NB4 (cell line): ENCODE results near the gene CATSPER2.
"Not testable (repeated sequence)": the region's sequence is repeated elsewhere in the genome, so short reads cannot be mapped to it uniquely, and the experiment has no call there.

Experiments used
- DNase-seq: peaks from one replicate; pipeline ENCODE4 v3.0.0; 2010; ENCODE audit warnings: low read depth
- H3K4me3 ChIP-seq: one replicate; pipeline ENCODE4 v1.5.1; 2011; ENCODE audit warnings: mild to moderate bottlenecking, low read depth, low read length, moderate library complexity
- MYC ChIP-seq: IDR thresholded peaks from 2 replicates; pipeline ENCODE4 v1.6.1; 2011; ENCODE audit warnings: low read depth, low read length
- POLR2A ChIP-seq: IDR thresholded peaks from 2 replicates; pipeline ENCODE4 v1.6.1; 2011; ENCODE audit warnings: mild to moderate bottlenecking; ENCODE audit not compliant: insufficient read length; ENCODE audit errors: extremely low read depth
- TF ChIP-seq, protein P1 (sequence below): IDR thresholded peaks from one replicate; pipeline ENCODE4 v1.5.1; 2012; ENCODE audit warnings: low read depth, low read length
- TF ChIP-seq, protein P2 (sequence below): IDR thresholded peaks from 2 replicates; pipeline ENCODE4 v1.6.1; 2011; ENCODE audit warnings: low read depth, low read length

CATSPER2 gene

DNA sequence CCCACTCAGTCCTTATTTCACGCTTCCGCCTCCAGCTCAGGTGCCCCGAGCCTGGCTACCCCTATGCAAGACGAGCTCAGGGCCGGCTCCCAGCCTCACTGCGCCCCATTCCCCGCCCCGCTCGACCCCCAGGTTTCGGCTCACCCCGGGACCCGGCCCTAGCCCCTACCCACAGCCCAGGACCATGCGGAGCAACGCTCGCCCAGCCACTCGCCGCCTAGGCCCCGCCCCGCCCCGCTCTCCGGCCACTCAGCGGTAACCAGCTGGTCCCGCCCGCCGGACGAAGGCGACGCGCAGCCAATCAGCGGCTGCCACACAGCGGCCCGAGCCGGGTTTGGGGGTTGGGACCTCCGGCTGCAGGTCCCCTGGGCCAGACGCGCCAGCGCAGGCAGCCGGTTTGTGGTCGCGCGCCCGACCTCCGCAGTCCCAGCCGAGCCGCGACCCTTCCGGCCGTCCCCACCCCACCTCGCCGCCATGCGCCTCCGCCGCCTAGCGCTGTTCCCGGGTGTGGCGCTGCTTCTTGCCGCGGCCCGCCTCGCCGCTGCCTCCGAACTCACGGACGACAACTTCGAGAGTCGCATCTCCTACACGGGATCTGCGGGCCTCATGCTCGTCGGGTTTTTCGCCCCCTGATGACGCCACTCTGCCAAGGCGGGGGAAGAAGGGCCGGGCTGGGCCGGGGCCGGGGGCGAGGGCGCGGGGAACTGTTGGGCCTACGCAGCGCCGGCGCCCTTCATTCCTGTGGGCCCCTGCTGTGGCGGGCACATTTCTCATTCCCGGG lies at the start of gene CATSPER2:
TSS of gene CATSPER2 (minus strand) at position 196 of the 781 bp plus-strand sequence. CDS start 783 bp downstream, outside the sequence.
- no peak for DNase-seq
- H3K4me3 ChIP-seq, result no peak within 1 kb of the TSS
- TF ChIP-seq POLR2A, result no peak
- TF ChIP-seq, protein P1, sequence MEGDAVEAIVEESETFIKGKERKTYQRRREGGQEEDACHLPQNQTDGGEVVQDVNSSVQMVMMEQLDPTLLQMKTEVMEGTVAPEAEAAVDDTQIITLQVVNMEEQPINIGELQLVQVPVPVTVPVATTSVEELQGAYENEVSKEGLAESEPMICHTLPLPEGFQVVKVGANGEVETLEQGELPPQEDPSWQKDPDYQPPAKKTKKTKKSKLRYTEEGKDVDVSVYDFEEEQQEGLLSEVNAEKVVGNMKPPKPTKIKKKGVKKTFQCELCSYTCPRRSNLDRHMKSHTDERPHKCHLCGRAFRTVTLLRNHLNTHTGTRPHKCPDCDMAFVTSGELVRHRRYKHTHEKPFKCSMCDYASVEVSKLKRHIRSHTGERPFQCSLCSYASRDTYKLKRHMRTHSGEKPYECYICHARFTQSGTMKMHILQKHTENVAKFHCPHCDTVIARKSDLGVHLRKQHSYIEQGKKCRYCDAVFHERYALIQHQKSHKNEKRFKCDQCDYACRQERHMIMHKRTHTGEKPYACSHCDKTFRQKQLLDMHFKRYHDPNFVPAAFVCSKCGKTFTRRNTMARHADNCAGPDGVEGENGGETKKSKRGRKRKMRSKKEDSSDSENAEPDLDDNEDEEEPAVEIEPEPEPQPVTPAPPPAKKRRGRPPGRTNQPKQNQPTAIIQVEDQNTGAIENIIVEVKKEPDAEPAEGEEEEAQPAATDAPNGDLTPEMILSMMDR, result no peak
- TF ChIP-seq MYC, result no peak
- TF ChIP-seq, protein P2, sequence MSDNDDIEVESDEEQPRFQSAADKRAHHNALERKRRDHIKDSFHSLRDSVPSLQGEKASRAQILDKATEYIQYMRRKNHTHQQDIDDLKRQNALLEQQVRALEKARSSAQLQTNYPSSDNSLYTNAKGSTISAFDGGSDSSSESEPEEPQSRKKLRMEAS, result no peak

DNA sequence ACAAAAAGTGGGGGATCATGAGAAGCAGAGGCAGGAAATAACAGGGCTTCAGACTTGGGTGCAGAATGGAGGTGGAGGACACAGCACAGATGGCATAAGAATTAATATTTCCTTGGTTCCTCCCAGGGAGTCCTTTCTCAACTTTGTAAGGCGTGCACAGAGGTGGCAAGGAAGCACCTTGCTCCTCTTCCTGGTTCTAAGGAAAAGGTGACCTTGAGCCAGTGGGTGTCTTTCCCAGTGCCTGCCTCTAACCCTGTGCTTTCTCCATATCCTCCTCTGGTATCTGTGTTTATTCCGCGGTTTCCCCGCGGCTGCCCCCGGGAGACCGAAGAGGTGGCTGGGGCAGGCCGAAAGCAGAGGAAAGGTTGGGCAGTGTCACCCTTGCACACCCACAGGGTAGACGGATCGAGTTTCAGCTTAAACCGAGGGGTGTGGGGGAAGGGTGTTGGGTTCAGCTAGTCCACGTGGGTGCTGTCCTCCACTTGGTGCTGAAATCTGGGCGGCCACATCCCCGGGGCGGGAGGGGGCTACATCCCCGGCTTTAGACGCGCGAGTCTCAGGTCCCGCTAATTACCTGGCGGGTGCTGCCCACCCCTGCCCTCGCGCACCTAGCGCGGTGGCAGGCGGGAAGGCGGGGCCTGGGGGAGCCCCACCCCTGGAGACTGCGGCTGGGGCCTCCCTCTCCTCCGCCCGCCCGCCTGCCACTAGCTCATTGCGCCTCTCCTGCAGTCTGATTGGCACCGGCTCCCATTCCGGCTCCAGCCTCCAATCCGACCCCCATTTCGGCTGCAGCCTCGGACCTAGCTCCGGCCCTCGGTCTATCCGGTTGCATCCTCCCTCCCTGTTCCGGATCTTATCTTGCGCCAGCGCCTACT lies 44.7 kb upstream of the CATSPER2 start, which contains the start of gene CKMT1A:
TSS of gene CKMT1A (plus strand) at position 712 of the 875 bp plus-strand sequence. CDS start 192 bp downstream, outside the sequence.
- DNase-seq, result not testable (repeated sequence)

DNA sequence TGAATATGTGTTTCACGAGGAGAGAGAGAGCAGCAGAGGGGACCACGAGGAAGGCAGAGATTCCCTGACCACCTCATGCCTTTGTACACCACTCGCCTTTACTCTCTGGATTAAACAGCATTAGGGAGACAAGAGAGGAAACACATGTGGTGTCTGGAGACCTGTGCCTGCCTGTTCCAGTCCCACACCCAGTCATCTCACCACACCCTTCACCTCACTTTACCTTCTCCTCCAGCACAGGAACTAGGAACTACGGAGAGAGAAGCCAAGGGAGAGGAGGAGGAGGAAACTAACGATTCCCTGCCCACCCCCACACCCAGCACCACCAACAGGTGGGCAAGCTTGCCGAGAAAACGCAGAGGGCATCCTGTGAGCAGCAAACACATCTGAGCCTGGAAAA lies 44.0 kb upstream of the CATSPER2 start:
- not testable (repeated sequence) for H3K4me3 ChIP-seq, DNase-seq

More for the DNA sequence above, 44.7 kb upstream of the CATSPER2 start, which contains the start of gene CKMT1A:
- not testable (repeated sequence) for H3K4me3 ChIP-seq

DNA sequence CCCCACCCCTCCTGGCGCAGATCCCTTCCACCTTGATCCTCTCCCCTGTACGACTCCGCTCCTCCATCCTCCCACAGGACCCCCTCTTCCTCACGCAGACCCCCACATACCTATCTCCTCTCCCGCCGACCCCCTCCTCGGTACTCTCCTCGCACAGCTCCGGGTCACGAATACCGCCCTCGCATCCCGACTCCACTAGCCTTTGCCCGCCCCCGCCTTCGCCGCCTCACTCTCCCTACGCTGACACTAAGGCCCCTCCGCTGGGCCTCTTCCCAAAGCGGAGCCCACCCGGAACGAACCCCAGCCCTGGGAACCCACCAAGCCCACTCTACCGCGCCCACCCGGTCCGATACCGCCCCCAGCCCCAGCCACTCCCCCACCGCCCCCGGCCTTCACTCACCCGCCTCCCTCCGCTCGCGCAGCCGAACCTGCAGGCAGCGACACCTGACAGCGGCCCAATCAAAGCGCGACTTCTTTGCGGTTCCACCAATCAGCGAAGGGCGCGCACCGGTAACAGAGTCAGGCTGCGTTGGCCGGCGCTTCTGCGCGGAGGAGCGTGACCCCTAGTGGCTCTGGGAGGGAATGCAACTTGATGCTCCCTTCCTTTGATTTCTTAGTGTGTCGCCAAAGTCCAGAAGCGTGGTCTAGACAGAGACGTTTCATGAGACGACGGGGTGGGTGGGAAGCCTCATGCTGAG lies 41.1 kb upstream of the CATSPER2 start:
- DNase-seq, H3K4me3 ChIP-seq: not testable (repeated sequence)

DNA sequence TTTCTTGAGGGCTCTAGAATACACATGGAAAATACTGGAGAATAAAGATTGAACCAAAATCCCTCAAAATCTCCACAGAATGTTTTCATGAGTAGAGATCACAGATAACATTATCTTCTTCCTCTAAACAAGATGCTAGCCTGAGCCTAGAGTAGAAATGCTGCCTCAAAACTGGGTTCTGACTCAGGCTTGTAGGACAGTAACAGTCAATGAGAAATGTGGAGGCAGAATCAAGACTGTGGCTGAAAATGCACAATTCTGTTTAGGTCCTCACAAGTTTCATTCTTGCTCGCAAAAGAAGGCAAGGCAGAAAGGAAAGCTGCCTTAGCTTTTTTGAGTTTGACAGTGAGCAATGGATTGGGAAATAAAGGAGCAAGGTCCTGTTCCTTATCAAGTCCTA lies 25.5 kb upstream of the CATSPER2 start:
- not testable (repeated sequence) for DNase-seq, H3K4me3 ChIP-seq

DNA sequence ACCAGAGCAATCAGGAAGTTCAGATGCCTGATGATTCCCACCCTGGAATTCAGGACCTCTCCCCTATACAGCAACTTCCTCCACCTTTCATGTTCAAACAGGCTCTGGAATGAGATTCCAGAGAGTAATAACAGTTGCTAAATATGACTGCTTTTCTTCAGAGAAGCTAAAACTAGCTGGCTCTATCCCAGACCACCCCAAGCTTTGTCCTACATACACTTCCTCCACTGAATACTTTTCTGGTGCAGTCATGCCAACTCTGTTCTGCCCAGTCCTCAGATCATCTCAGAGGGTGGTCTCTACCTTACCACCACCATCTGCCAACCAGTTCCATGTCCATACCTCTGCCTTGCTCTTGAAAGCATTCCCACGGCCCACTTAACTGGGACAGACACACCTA lies 17.5 kb upstream of the CATSPER2 start:
- not testable (repeated sequence) for DNase-seq, H3K4me3 ChIP-seq

DNA sequence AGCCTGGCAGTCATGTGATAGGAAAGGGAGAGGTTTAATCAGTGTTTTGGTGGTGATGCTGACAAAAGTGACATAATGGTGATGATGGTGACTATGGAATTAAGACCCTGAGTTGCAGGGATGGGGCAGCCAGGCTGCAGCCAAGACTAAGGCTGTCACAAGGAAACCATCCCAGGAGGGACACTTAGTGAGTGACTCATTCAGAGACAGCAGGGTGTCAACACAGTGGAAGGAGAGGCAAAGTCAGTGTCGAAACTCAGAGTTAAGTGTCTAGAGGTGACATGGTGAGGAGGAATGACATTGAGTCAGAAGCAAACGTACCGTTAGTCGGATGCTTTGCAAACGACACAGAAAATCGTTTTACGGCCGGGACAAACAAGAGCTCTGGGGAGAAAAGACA lies 14.7 kb upstream of the CATSPER2 start:
- not testable (repeated sequence) for DNase-seq, H3K4me3 ChIP-seq

DNA sequence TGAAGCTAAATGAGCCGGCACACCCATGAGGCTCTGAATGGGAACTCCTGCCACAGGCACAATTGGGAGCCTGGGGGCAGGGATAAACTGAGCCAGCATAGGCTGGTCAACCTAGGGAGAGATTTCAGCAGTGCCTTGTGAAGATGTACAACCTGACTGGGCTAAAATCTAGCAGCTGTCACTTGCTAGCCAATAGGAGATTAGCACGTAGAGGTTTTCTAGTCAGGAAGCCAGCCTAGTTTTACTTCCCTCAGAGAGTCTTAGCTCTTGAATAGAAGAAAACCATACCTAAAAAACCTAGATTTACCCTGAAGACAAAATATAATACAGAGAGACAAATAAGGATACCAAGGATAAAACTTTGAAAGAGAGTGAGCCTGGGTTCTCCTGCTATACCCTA lies 13.6 kb upstream of the CATSPER2 start:
- H3K4me3 ChIP-seq, DNase-seq: not testable (repeated sequence)

DNA sequence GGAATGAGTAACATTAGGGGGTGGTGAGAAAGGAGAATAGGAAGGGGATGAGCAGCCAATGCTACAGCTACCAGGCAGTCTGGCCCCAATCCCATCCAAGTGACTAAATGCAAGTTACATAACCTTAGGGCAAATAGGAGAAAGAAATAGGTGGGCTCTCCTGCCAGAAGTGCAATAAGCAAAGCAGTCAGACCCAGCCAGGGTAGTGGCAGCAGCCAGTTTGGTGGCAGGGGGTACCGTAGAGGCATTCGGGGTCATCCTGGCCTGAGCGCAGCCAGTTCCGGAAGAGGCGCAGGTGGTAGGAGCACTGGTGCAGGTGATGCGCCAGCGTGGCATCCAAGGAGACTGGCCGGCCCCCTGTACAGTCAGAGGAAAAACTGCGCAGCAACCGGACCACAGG lies 11.1 kb upstream of the CATSPER2 start:
- DNase-seq, H3K4me3 ChIP-seq: not testable (repeated sequence)

DNA sequence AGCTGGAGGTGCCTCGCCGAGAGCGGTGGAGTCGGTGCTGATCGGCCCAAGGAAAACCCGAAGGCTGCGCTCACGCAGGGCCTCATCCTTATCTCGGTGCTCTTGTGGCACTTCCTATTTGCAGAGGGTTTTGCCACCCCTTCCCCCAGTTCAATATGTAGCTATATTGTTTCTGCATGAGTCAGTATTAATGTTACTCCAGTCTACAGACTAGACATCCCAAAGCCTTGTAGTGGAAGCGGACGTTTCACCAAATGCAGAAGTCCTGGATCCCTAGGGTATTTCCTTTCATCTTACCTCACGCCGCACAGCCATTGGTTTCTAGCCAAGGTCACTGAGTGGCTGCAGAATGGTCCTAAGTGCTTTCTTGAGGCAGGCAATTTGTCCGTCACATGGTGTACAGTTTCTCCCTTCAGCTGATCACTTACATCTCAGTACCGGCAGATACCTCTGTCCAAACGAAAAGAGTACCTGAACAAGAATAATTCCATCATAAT lies 834 bp upstream of the CATSPER2 start:
- not testable (repeated sequence) for DNase-seq, H3K4me3 ChIP-seq

DNA sequence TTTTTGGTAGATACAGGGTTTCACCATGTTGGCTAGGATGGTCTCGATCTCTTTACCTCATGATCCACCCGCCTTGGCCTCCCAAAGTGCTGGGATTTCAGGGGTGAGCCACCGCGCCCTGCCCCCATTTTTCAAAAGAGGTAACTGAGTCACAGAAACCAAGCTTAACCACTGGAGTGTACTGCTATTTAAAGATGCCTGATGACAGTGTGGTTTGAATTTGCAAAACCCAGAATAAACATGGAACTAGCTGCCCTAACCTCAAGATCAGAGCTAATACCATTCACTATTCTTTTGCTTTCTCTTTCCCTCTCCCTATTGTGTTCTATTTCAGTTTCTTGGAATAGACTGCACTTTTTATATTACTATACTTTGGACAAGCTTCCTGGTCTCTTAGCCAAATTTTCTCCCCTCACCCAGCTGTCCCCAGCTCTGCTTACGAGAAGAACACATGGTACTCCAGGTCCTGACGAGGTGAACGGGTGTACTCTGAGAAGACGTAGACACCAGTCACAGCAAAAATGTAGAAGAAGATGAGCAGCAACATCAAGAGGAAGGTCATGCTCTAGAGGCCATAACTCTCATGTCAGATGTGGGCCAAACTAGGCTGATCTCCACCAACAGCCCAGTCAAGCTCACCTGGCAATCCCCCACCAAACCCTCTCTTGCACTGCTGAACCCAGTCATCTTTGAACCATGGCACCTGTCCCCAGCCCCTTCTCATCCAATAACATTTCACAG lies 10.0 kb downstream of the CATSPER2 start:
- H3K4me3 ChIP-seq, DNase-seq: not testable (repeated sequence)

DNA sequence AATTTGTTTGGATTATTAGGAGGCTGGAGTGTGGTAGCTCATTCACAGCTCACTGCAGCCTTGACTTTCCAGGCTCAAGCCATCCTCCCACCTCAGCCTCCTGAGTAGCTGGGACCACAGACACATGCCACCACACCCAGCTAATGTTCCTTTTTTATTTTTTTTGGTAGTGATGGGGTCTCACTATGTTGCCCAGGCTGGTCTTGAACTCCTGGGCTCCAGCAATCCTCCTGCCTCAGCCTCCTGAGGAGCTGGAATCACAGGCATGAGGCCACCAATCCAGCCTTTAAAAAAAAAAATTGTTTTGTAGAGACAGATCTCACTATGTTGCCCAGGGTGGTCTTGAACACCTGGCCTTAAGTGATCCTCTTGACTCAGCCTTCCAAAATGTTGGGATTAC lies 21.7 kb downstream of the CATSPER2 start:
- not testable (repeated sequence) for DNase-seq

More for the DNA sequence above, 21.7 kb downstream of the CATSPER2 start:
- not testable (repeated sequence) for H3K4me3 ChIP-seq
